ENCODE results near the gene GLI3. TPM values are rescaled to one million over a fixed set of nuclear protein-coding genes. Genes with fewer than 3 reads are reported as not detected.

The GLI3 gene
- polyA plus RNA-seq, 1 of the 3 experiments (the other 2 are of a cell fraction): 0.08 TPM

GRCh38 chr7:42080841-42081586, 156.0 kb downstream of the GLI3 start:
- 9% methylated on average over 15 of the region's 15 CpGs for WGBS (ENCODE audit: low lambda C conversion rate)

More at GRCh38 chr7:42080841-42081586, 156.0 kb downstream of the GLI3 start:
- Histone ChIP-seq H3K36me3 (replicated peaks in 1 of 2; ENCODE audit: control insufficient read depth in 1 of 2, insufficient read depth in 2 of 2, low read length in 1 of 2) (no peaks in the 10 kb centered on the region), H3K4me2 (no peak overlapping the region), H2AFZ (ENCODE audit: low read depth) (no peak overlapping the region), H3K9ac (no peak overlapping the region), H3K4me1 (ENCODE audit: control insufficient read depth in 1 of 2, insufficient read depth in 2 of 2, low read depth in 1 of 2, low read length in 1 of 2) (no peaks in the 10 kb centered on the region), H3F3A (replicated peaks; ENCODE audit: insufficient read depth) (no peaks in the 10 kb centered on the region), H3K9me3 (no peaks in the 10 kb centered on the region), H4K20me1 (ENCODE audit: insufficient read depth) (no peaks in the 10 kb centered on the region), H3K27ac (ENCODE audit: low read depth in 2 of 2, low read length in 1 of 2) (no peak overlapping the region), H3K79me2 (ENCODE audit: insufficient read depth) (no peaks in the 10 kb centered on the region), H3K4me3 (ENCODE audit: low read depth in 2 of 2, low read length in 1 of 2) (no peak overlapping the region), H3K9me2 (no peaks in the 10 kb centered on the region), H3K27me3 (ENCODE audit: insufficient read depth) (peaks cover 38% of the 10 kb centered on the region)
- no peak for TF ChIP-seq GATA2 (CRISPR knock-in tag; IDR thresholded peaks at IDR 0.05)
- no peak for TF ChIP-seq CHD2 (IDR thresholded peaks at IDR 0.05; ENCODE audit: low read length, partially characterized antibody)
- TF ChIP-seq USF2 (IDR thresholded peaks at IDR 0.05; ENCODE audit: borderline replicate concordance, low read depth, low read length): no peak
- no peak for TF ChIP-seq JUND (IDR thresholded peaks at IDR 0.05)
- TF ChIP-seq MEF2A (IDR thresholded peaks at IDR 0.05; ENCODE audit: borderline replicate concordance, low read depth): no peak
- no peak for TF ChIP-seq GABPA (IDR thresholded peaks at IDR 0.05; ENCODE audit: low read depth)
- TF ChIP-seq FOXJ3 (CRISPR knock-in tag; IDR thresholded peaks at IDR 0.05): no peak
- TF ChIP-seq RCOR1 (IDR thresholded peaks at IDR 0.05; ENCODE audit: low read length): no peak
- no peak for TF ChIP-seq PBX3 (IDR thresholded peaks at IDR 0.05)
- TF ChIP-seq NFIC (IDR thresholded peaks at IDR 0.05; ENCODE audit: borderline replicate concordance): no peak
- TF ChIP-seq MAX (IDR thresholded peaks at IDR 0.05; ENCODE audit: low read depth): no peak
- TF ChIP-seq TEAD4 (IDR thresholded peaks at IDR 0.05; ENCODE audit: borderline replicate concordance, insufficient read depth): no peak
- TF ChIP-seq CTCF (IDR thresholded peaks at IDR 0.05): no peak
- TF ChIP-seq REST (IDR thresholded peaks at IDR 0.05; ENCODE audit: low read depth, low read length): no peak
- no peak for TF ChIP-seq RXRA (IDR thresholded peaks at IDR 0.05; ENCODE audit: borderline replicate concordance, low read depth)
- no peak for TF ChIP-seq MXI1 (IDR thresholded peaks at IDR 0.05; ENCODE audit: low read depth, low read length)
- DNase-seq: no peak
- CTCF ChIA-PET: no interaction called here
- POLR2A ChIA-PET: no interaction called here

All from SK-N-SH (cell line).